H1 (cell line): ENCODE measurements around the gene PAIP2B. TPM values are rescaled to one million over a fixed set of nuclear protein-coding genes. Genes with fewer than 3 reads are reported as not detected.

Source experiments
- CHD1 ChIP-seq: IDR thresholded peaks from 2 replicates; pipeline ENCODE4 v1.6.1; 2012; ENCODE audit warnings: low read depth, low read length, improper control_type of control experiment
- polyA plus RNA-seq, 7 experiments: library from polyadenylated mRNA; depleted of rRNA in 3 of 7; stranded (reverse) in 5 of 7; unstranded in 2 of 7; fragments of >200 nt in 5 of 7; fragments of 200-250 nt in 2 of 7; gene quantifications; 1 replicate in 5 of 7; 2 replicates in 1 of 7; 4 replicates in 1 of 7; pipeline versions ENCODE4 v1.2.1 to v1.2.3, GENCODE V29; 2011 to 2013; ENCODE audit warnings: missing spikeins in 2 of 7, mixed read lengths in 2 of 7
- total RNA-seq: library from RNA; stranded (reverse); fragmentation: NEBNext Ultra II Directional; extraction: Animal tissue kit (Norgen Biotek cat#: 25700); gene quantifications from 2 replicates; pipeline ENCODE4 v1.2.1, GENCODE V29; 2021

PAIP2B gene
- total and polyA plus RNA-seq, 2 of the 8 experiments (the other 6 are each of a cell fraction or from before 2014, with no cell fraction given), result 8.4 to 31.3 TPM

DNA sequence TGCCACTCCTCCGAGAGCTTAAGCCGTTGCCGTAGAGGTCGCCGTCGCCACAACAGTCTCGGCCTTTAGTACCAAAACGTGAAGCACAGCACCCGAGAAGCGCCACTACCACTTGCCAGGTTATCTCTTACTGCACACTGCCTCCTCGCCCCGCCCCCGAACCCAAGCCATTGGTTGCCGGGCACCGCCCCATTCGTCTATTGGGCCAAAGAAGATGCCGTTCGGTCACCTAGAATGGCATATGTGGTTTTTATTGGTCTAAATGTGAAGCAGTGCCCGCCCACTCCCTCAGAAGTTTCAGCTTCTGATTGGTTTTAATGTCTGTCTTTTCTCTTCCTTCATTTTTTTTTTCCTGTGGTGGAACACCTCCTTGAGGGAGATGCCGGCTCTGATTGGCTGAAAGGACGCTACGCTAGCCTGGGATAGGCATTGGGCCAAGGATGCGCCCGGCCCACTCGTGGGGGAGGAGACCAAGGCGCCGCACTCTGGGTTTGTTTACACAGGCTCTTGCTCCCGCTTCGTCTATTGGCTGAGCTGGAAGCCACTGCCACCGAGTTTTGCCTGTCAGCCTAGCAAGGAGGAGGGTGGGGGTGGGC, at the start of gene PAIP2B (continued):
- no peak for TF ChIP-seq CHD1
